Measurements from ENCODE around the gene KIAA0319L.

GRCh38 chr1:35507947-35508346, 49.3 kb downstream of the KIAA0319L start:
- TF ChIP-seq CTCF (IDR thresholded peaks at IDR 0.05) (no peak), POLR2A (IDR thresholded peaks at IDR 0.05) (no peak)

Measured in testis (tissue), 2 donors.